Endometrium (tissue), 2 donors: ENCODE measurements around the gene WDR55.
A peak's percentile ranks its signal among the peaks of the same experiment; 100 is the strongest.
"Not testable (repeated sequence)": the region's sequence is repeated elsewhere in the genome, so short reads cannot be mapped to it uniquely, and the experiment has no call there.

Experiments used
- FAIRE-seq: peaks from 2 replicates; lab custom pipeline; 2012; peaks lifted over from hg19 to GRCh38; lab: Jason Lieb, UNC
- donor health status: control.
- donor health status: control.

Gene WDR55

GRCh38 chr5:140710899-140711552 is 46.3 kb downstream of the WDR55 start:
- FAIRE-seq, result peak; percentile 23

DNA sequence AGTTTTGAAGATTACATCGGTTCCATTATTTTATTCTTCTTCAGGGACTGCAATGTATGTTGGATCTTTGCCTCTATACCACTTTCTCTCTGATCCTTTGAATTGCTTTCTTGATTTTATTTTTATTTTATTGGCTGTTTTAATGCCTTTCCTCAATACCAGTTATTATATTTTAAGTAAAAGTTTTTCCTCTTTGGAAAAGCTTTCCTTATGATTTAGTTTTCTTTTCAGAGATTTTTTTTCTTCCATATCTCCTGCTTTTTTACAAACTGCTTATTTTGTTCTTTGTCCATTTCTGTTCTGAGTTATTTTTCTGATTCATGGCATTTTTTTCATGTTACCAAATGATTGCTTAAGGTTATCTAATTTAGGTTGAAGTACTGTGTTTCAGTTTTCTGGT is 47.1 kb downstream of the WDR55 start:
- peak; percentile 23 for FAIRE-seq

DNA sequence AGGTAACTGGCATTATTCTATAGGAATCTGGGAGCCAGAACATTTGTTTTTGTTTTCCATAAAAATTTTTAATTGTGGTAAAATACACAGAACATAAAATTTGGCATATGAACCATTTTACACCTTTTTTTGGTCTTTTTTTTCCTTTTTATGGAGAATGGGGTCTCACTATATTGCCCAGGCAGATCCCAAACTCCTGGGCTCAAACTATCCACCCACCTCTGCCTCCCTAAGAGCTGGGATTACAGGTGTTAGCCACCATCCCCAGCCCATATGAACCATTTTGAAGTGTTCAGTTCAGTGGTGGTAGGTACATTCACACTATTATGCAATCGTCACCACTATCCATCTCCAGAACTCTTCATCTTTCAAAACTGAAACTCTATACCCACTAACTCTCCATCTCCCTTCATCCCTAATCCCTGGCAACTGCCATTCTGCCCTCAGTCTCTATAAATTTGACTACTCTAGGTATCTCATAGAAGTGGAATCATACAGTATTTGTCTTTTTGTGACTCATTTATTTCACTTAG is 48.9 kb downstream of the WDR55 start:
- FAIRE-seq, result no peak

DNA sequence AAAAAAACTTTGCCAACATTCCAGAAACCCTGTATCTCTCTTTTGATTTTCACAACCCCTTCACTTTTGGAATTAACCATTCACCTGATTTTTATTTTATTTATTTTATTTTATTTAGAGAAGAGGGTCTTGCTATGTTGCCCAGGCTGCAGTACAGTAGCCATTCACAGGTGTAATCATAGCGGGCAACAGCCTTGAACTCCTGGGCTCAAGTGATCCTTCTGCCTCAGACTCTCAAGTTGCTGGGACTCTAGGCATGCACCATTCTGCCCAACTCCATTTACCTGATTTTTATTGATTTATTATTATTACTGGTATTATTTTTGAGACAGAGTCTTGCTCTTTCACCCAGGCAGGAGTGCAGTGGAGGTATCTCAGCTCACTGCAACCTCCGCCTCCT is 51.5 kb downstream of the WDR55 start:
- not testable (repeated sequence) for FAIRE-seq

DNA sequence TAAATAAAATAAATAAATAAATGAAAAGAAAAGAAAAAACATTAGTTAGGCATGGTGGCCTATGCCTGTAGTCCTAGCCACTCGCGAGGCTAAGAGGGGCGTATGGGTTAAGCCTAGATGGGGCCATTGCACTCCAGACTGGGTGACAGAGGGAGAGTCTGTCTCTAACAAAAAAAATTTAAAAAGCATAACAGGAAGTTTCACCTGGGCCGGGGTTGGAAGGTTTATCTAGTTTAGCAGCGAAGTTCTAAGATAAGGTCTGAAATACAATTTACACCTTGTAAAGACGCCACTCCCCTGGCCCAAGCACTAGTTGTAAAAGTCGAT is 53.5 kb downstream of the WDR55 start:
- no peak for FAIRE-seq

DNA sequence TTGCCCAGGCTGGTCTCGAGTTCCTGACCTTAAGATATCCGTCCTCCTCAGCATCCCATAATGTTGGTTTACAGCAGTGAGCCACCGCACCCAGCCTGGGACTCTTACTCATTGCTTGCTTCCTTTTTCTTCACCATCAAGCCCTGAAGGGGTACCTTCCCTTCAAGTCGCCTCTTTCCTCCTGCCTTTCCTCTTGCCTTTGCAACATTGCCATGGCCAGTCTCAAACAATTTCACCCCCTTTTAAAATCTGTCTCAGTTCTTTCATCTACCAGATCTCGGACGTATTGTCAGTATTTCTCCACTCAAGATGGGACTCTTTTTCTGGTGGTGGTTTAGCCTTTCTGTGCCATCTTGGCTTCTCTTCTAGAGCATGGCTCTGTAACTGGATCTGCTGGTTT is 56.0 kb downstream of the WDR55 start:
- not testable (repeated sequence) for FAIRE-seq

DNA sequence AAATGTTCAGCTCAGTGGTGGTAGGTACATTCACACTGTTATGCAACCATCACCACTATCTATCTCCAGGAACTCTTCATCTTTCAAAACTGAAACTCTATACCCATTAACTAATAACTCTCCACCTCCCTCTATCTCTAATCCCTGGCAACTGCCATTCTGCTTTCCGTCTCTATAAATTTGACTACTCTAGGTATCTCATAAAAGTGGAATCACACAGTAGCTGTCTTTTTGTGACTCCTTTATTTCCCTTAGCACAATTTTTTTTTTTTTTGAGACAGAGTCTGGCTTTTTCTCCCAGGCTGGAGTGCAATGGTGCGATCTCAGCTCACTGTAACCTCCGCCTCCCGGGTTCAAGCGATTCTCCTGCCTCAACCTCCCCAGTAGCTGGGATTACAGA is 56.7 kb downstream of the WDR55 start:
- not testable (repeated sequence) for FAIRE-seq
